ENCODE measurements around the gene SPTB. TPM values are rescaled to one million over a fixed set of nuclear protein-coding genes. Genes with fewer than 3 reads are reported as not detected.

Gene SPTB
- total RNA-seq, 1 donor from 2014 or later: 18.2 TPM

GRCh38 chr14:64727551-64728071 lies 152.1 kb downstream of the SPTB start:
- no peak for DNase-seq

DNA sequence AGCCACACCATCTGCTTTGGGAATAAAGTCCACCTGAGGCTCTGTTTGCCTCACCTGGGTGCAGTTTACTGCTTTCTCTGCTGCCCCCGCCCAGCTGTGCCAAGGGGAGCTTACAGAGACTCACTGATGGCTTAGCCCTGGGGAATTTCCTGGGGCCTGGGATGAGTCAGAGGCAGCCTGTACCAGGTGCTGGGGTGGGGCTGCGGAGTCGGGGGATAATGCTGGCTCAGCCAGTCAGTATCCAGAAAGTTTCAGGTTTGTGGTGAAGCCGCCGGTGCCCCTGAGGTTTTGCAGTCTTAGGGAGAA lies 153.2 kb downstream of the SPTB start:
- DNase-seq: no peak

DNA sequence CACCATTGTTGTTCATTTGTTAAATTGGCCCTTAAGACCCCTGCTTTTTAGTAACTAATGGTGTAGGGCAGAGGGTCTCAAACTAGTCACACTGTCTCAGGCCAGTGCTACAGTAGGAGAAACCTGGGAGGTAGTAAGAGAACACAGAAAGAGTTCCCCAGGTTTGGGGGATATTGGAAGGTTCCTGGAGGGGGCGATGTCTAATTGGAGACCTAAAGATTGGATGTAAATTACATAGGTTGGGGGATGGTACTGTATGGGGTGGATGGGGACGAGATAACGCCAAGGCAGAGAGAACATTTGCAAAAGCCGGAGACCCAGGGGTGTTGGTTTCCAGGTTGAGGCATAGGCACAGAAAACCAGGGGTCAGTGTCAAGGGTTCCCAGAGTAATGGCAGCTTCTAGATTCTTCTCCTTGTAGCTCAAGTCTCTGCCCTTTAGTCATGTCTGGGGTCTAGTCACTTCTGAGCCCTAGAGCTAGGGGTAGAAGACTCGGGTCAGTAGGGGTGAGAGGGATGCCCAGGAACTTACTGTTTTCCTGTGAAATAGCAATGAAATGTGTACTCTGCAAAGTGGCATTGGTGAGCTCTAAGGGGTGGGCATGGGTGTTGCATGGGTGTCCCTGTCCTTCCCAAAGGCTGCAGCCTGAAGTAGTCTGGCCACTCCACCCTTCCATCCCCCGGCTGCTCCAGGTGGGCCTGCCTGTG lies 153.7 kb downstream of the SPTB start:
- no peak for DNase-seq

- no peak for DNase-seq
Measured at GRCh38 chr14:64725261-64725815, 154.4 kb downstream of the SPTB start.

- DNase-seq: no peak
Measured at GRCh38 chr14:64724578-64724930, 155.2 kb downstream of the SPTB start.

- DNase-seq: no peak
Measured at GRCh38 chr14:64723691-64724577, 155.8 kb downstream of the SPTB start.

DNA sequence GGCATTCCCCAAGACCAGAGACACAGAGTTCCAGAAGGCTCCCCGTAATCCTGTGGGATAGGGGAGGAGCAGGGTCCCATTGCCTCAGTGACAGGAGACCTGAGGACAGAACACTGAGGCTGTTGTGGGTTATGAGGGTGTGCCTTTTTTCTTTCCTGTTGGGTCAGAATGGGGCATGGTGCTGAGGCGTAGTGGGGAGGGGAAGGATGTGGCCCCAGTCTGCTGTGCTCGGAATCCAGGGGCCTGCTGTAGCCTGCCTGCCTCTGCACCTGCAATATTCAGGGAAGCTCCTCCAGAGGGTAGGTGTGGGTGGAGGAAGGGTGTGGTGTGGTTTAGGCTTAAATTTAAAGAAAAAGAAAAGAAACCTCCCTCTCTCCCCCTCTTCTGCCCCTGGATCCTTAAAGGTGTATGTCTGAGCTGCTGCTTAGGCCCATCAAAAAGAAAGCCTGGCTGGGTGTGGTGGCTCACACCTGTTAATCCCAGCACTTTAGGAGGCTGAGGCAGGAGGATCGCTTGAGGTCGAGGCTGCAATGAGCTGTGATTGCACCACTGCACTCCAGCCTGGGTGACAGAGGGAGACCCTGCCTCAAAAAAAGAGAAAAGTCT lies 156.8 kb downstream of the SPTB start:
- no peak for DNase-seq

GRCh38 chr14:64721899-64722298 lies 157.8 kb downstream of the SPTB start:
- no peak for DNase-seq

DNA sequence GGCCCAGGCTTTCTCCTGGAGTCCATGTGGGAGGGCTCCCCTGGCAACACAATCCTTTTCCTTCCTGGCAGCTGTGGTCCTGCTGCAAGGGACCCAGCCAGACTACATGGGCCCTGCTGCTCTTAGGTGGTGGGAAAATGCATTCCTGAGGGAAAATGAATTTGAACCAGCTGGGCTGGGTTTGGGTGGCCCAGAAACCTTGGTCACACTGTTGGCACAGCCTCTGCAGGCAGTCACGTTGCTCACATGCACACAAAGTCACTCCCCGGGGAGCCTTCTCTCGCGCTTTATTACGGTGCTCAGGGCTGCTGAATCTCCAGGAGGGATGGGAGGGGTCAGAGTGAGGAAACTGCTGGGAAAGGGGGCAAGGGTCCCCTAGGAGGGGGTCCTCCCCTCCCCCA lies 158.3 kb downstream of the SPTB start:
- no peak for DNase-seq

GRCh38 chr14:64720131-64720576 lies 159.6 kb downstream of the SPTB start:
- no peak for DNase-seq

- DNase-seq: no peak
Measured at GRCh38 chr14:64719601-64720000, 160.1 kb downstream of the SPTB start.

DNA sequence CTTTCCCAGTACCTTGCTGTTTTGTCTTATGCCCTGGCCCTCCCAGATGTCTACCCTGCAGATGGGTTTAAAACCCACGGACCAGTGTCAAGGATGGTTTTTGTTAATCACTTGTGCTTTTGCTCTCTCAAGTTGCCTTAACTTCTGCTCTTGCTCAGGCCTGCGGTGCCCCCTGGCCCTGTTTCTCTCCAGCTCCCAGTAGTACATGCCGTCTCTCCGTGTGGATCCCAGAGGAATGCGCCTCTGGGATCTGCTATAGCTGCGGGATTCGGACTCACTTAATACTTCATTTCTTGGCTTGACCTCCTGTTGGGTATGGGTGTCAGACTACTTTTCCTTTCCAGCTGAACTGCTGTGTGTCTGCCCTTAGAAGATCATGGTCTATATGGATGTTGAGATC lies 160.9 kb downstream of the SPTB start:
- no peak for DNase-seq

GRCh38 chr14:64717870-64718269 lies 161.8 kb downstream of the SPTB start:
- no peak for DNase-seq

- peak; percentile 32 for DNase-seq
Measured at GRCh38 chr14:64715628-64716412, 163.9 kb downstream of the SPTB start.

DNA sequence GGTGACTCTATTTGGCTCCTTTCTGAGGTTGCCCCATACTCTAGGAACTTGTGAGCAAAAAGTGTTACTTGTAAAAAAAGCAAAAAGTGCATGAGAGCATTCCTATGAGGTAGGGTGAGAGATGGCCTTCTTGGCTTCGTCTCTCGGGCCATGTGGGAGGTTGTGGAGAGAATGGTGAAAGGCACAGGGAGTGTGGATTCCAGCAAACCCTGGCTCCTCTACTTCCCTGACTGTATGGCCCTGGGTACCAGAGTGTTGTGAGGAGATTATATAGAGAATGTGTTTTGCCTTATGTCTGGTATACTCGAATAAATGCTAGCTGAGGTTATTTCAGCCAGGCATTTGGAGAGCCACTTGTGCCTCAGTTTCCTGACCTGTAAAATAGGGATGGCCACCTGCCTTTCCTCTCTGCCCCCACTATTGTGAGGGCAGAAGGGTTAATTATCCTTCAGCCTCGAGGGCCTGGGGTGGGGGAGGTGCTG lies 164.5 kb downstream of the SPTB start:
- DNase-seq: no peak

DNA sequence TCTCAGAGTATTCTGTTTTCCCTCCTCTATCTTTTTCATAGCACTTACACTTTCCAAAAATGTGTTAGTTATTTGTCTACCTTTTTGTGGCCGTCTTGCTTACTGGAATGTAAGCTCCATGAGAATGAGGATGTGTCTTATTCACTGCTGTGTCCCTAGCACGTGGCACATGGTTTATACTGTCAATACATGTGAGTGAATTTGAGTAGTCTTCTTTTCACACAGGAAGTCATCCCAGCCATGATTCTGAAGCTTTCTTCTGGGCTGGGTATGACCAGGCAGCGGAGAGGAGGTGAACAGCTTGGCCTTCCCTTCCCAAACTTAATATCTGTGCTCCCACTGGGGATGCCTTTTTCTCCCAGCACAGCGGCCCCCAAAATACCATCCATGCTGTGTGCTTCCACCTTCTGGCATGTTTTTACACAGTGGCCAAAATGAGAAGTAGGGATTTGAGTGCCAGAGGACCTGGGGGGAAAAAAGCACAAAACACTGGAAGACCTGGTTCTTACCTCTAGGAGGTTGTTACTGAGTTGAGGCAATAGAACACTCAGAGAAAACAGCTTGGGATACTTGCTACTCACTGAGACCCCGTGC lies 165.2 kb downstream of the SPTB start:
- DNase-seq: no peak

GRCh38 chr14:64713677-64714076 lies 166.0 kb downstream of the SPTB start:
- no peak for DNase-seq

GRCh38 chr14:64711039-64711438 lies 168.7 kb downstream of the SPTB start:
- no peak for DNase-seq

- no peak for DNase-seq
Measured at GRCh38 chr14:64709126-64709525, 170.6 kb downstream of the SPTB start.

DNA sequence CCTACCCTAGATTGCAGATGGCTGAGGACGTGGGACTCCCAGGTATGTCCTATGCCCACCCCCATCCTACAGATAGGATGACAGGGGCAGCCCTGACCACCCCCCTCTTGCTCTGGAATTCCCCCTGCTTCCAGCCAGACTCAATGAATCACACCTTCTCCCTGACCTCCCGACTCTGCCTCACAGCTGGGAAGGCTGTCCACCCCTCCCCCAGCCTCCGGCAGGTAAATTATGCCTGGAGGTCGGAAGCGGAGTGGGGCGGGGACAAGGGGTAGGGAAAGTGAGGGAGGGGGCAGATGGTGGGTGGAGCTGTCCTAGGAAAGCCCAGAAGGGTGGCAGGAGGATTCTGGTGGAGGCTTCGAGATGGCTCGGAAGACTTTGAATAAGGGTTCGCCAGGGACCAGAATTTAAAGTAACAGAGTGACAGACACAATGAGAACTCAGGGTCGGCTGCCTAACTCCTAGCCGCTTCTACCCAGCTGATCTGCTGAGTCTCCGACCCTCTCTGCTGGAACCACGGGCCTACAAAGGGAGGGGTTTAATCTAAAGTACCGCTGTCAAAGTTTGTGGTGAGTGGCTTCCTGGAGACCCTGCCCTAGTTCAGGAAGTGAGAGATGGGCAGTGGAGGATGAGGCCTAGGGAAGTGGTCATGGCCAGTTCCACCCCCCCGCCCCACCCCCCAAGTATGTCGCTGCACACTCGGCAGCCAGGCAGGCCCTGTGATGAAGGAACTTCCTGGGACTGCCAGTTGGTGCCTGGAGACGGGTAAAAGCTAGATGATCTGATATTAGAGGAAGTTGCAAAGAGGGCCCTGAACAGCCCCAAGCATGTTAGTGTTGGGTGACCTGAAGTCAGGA lies 171.3 kb downstream of the SPTB start:
- DNase-seq: no peak

DNA sequence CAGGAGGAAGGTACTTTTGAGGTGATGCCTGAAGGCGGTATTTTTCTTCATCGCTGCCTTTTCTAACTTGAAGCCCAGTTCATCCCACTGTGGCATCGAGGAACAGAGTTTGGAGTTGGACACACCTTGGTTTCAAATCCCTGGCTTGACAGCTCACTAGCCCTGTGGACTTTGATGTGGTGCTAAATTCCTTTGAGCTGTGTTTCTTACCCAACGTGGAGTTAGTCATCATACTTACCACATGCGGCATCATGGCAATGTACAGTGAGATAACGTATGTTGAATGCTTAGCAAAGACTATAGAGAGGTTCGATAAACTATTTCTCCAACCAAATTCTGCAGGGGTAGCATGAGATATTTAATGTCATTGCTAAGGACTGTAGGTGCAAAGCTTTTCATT lies 172.0 kb downstream of the SPTB start:
- DNase-seq: no peak
